IgD-negative memory B cell (primary cell): ENCODE data around the gene ASB15. TPM values are rescaled to one million over a fixed set of nuclear protein-coding genes. Genes with fewer than 3 reads are reported as not detected.
"Not testable (repeated sequence)": the region's sequence is repeated elsewhere in the genome, so short reads cannot be mapped to it uniquely, and the experiment has no call there.

Experiments
- H3K27ac Mint-ChIP-seq, 3 donors: one replicate each; pipeline ENCODE4 v1.8.0; 2020 to 2022; ENCODE audit warnings: mild to moderate bottlenecking in 3 of 3, mixed read lengths in 3 of 3, moderate library complexity in 1 of 3
- H3K27me3 Mint-ChIP-seq: one replicate; pipeline ENCODE4 v1.8.0; 2021; ENCODE audit warnings: mixed read lengths
- H3K36me3 Mint-ChIP-seq: one replicate; pipeline ENCODE4 v1.8.0; 2020; ENCODE audit warnings: mild to moderate bottlenecking, mixed read lengths
- H3K4me1 Mint-ChIP-seq, 3 donors: one replicate each; pipeline ENCODE4 v1.8.0; 2020 to 2022; ENCODE audit warnings: mixed read lengths in 3 of 3, mild to moderate bottlenecking in 1 of 3
- H3K4me3 Mint-ChIP-seq, 4 donors: one replicate each; pipeline ENCODE4 v1.8.0; 2020 to 2022; ENCODE audit warnings: mild to moderate bottlenecking in 4 of 4, mixed read lengths in 4 of 4, moderate library complexity in 3 of 4
- H3K9me3 Mint-ChIP-seq, 3 donors: one replicate each; pipeline ENCODE4 v1.8.0; 2020 to 2021; ENCODE audit warnings: mixed read lengths in 3 of 3, mild to moderate bottlenecking in 1 of 3
- polyA plus RNA-seq: library from polyadenylated mRNA; unstranded; fragments of 300-500 nt; fragmentation: Illumina TruSeq; gene quantifications from one replicate; pipeline ENCODE4 v1.2.3, GENCODE V29; 2021

The ASB15 gene
- polyA plus RNA-seq, result not detected

DNA sequence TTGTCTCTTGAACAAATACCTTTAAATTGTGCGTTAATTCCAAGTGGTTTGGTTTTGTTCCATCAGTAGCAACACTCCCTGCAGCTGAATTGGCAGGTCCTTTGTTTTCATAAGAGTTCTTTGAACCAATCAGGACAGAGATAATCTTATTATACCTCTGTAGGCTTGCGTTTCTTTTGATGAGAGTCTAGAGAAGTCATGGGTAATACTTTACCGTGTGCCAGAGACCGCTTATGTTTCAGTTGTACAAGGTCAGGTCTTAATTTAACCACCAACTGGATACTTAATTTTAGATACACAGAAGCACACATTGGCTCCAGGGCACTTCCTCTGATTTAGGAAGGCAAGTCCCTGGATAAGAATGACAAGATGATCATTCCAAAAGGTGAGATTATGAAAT lies at the start of gene ASB15:
Gene ASB15, plus strand, starts transcription at position 292 of the 400 bp plus-strand sequence. CDS start 12,682 bp downstream, outside the sequence.
- peaks cover 0 to 4% (median 0%) of the 10 kb centered on the region in 3 donors for H3K9me3 Mint-ChIP-seq
- H3K27me3 Mint-ChIP-seq, result peaks cover 3% of the 10 kb centered on the region
- H3K27ac Mint-ChIP-seq, result no peak within 1 kb of the TSS
- no peak within 1 kb of the TSS for H3K4me3 Mint-ChIP-seq
- H3K4me1 Mint-ChIP-seq, result no peaks in the 10 kb centered on the region
- no peaks in the 10 kb centered on the region for H3K36me3 Mint-ChIP-seq

DNA sequence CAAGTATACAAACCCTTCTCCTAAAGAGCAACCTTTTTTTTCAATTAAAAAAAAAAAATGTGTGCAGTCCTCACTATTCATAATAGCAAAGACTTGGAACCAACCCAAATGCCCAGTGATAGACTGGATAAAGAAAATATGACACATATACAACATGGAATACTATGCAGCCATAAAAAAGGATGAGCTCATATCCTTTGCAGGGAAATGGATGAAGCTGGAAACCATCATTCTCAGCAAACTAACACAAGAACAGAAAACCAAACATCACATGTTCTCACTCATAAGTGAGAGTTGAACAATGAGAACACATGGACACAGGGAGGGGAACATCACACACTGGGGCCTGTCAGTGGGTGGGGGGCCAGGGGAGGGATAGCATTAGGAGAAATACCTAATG lies 49.5 kb upstream of the ASB15 start:
- not testable (repeated sequence) for H3K27ac Mint-ChIP-seq, H3K9me3 Mint-ChIP-seq, H3K4me3 Mint-ChIP-seq, H3K27me3 Mint-ChIP-seq
- H3K36me3 Mint-ChIP-seq, result peaks cover 15% of the 10 kb centered on the region
- H3K4me1 Mint-ChIP-seq, result peaks cover 11 to 16% (median 13%) of the 10 kb centered on the region in 3 donors

DNA sequence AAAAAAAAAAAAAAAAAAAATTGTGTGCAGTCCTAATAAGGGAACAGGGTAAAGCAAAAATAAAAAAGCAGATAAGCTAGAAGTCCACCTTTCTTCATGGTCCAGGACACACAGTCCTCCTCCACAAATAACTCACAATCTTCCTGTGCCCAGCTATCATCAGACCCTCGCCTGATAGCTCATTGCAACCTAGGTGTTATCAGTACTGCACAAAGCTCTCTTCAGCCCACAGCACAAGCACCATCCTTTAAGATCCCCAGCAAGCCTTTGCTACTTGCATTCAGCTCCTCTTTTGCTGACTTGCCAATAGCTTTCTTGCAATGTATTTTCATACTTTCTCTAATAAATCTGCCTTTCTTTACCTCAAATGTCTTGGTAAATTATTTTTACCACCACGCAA lies 49.0 kb upstream of the ASB15 start:
- no peaks in the 10 kb centered on the region for H3K27me3 Mint-ChIP-seq
- H3K4me1 Mint-ChIP-seq, result peaks cover 11 to 12% (median 12%) of the 10 kb centered on the region in 3 donors
- H3K9me3 Mint-ChIP-seq, result no peaks in the 10 kb centered on the region
- peak overlapping the region in 1 of 3 donors; percentile 60 for H3K27ac Mint-ChIP-seq
- peaks cover 12% of the 10 kb centered on the region for H3K36me3 Mint-ChIP-seq
- peak overlapping the region in 1 of 4 donors; percentile 12 for H3K4me3 Mint-ChIP-seq

DNA sequence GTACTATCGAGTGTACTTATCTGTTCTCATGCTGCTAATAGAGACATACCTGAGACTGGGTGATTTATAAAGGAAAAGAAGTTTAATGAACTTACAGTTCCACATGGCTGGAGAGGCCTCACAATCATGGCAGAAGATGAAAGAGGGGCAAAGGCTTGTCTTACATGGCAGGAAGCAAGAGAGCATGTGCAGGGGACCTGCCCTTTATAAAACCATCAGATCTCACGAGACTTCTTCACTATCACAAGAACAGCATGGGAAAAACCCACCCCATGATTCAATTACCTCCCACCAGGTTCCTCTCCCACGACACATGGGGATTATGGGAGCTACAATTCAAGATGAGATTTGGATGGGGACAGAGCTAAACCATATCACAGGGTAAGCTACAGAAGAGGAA lies 48.5 kb upstream of the ASB15 start:
- peaks cover 11 to 13% (median 12%) of the 10 kb centered on the region in 3 donors for H3K4me1 Mint-ChIP-seq
- H3K4me3 Mint-ChIP-seq, result peak overlapping the region in 1 of 4 donors; percentile 12
- H3K27ac Mint-ChIP-seq, result peak overlapping the region in 1 of 3 donors; percentile 60
- H3K36me3 Mint-ChIP-seq, result peaks cover 12% of the 10 kb centered on the region
- no peaks in the 10 kb centered on the region for H3K9me3 Mint-ChIP-seq
- no peaks in the 10 kb centered on the region for H3K27me3 Mint-ChIP-seq

DNA sequence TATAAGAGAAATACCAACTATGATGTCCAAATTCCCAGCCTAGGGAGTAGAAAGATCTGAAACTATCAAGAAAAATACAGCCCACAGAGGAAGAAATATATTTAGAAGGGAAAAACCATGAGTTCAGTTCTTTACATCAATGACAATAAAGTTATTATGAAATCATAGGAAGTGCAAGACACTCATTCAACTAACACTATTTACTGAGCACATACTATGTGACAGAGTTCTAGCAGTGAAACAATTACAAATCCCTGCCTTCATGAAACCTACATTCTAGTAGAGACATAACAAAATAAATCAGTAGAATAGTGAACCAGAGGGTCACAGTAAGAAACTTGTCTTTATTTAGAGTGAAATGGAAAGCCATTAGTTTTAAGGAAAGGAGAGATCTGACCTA lies 46.1 kb upstream of the ASB15 start:
- Mint-ChIP-seq H3K27ac (no peak overlapping the region), H3K4me1 (peaks cover 6 to 16% (median 8%) of the 10 kb centered on the region in 3 donors), H3K4me3 (no peak overlapping the region), H3K9me3 (no peaks in the 10 kb centered on the region), H3K36me3 (peaks cover 12% of the 10 kb centered on the region), H3K27me3 (no peaks in the 10 kb centered on the region)

DNA sequence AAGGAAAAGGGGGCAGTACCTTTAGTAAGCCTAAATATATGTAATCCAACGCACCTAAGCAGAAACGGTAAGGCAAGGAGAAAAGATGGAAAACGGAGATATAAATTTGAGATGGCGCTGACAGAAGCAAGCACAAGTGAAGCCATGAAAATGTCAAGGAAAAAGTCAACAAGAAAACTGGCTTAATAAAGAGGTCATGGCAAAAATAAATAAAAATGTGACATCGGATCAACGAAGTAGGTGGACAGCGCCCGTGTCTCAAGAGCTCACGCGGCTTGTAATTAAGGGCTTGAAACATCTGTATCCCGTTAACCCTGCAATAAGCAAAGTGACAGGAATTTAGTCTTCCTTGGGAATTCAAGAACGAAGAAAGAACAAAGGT lies 44.6 kb upstream of the ASB15 start:
- Mint-ChIP-seq H3K27ac (no peak overlapping the region), H3K4me3 (no peak overlapping the region), H3K9me3 (no peaks in the 10 kb centered on the region), H3K36me3 (peaks cover 9% of the 10 kb centered on the region), H3K4me1 (peaks cover 6 to 14% (median 8%) of the 10 kb centered on the region in 3 donors), H3K27me3 (no peaks in the 10 kb centered on the region)

DNA sequence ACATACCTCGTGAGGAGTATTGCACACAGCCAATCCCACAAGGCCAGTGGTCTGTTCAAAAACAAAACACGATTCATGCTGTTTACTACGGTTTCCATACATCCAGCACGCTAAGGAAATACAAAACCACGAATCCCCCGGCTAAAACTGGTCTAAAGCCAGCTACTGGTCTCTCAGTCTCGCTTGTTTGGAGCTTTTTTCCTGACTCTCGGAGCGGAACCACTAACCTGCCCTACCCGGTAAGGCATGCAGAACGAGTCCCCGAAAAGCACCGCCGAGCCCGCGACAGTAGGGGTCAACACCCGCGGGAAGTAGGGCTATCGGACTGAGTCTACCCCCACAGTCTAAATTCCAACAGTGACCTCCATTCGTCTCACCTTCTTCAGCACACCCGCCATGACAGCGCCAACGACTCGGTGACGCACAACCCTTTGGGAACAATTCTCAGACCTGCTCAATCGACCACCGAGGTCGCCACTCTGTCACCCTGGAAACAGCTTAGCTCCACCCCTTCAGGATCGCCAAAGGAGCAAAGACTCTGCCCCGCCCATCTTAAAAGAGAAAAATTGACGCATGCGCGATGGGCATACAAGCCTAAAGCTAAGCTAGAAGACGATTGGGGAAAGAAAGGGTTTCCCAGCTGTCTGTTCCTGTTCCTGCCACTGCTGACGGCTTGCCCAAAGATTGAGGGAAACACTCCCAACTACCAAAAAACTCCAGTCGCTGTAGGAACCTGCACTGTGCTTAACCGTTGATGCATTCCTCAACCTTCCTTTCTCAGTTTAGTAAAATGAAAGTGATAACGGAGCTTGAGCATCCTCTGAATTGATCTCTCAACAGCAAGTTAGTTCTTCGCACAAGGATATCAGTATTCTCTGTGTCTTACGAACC lies 44.0 kb upstream of the ASB15 start, which contains the start of gene NDUFA5:
Gene NDUFA5, minus strand, starts transcription at position 421 of the 891 bp plus-strand sequence. Its CDS starts 23 bp downstream, at position 398.
- Mint-ChIP-seq H3K27me3 (no peaks in the 10 kb centered on the region), H3K36me3 (peaks cover 7% of the 10 kb centered on the region), H3K4me1 (peaks cover 6 to 14% (median 7%) of the 10 kb centered on the region in 3 donors), H3K4me3 (no peak within 1 kb of the TSS), H3K27ac (no peak within 1 kb of the TSS), H3K9me3 (no peaks in the 10 kb centered on the region)

DNA sequence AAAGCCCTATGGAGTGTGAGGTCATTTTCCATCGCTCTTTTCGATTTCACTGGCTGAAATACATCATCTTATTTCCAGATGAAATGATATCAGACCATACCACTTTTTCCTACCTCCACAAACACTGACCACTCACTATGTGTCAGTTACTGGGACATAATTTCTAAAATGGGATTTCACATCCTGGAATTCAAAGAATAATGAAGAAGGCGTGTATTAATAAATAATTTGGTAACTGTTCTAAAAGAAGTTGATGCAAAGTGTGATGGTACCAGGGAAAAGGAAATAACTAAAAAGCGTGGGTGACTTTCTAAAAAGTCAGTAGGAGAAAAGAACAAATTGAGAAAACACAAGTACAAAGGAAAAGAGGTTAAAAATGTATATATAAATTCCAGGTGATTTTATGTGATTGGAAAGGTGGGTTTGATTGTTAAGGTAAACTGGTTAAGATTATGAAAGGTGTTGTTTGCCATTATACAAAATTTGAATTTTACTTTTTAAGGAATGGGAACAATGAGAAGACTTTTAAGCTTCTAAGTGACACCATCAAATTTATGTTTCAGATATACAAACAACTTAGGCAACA lies 43.2 kb upstream of the ASB15 start:
- no peak overlapping the region for H3K27ac Mint-ChIP-seq
- no peaks in the 10 kb centered on the region for H3K27me3 Mint-ChIP-seq
- no peaks in the 10 kb centered on the region for H3K9me3 Mint-ChIP-seq
- no peak overlapping the region for H3K4me3 Mint-ChIP-seq
- H3K36me3 Mint-ChIP-seq, result peaks cover under 1% of the 10 kb centered on the region
- peaks cover 0 to 8% (median 4%) of the 10 kb centered on the region in 3 donors for H3K4me1 Mint-ChIP-seq

DNA sequence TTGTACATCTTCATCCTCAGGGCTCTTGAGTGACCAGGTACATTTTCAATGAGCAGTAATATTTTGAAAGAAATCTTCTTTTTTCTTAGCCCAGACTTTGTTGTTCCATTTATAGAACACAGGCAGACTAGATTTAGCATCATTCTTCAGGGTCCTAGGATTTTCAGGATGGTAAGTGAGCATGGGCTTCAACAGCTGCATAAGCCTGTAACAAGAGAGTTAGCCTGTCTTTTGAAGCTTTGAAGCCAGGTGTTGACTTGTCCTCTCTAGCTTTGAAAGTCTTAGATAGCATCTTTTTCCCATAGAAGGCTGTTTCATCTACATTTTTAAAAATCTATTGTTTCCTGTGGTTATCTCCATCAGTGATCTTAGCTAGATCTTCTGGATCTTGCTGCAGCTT lies 39.5 kb upstream of the ASB15 start:
- Mint-ChIP-seq H3K27ac (no peak overlapping the region), H3K36me3 (no peaks in the 10 kb centered on the region)

DNA sequence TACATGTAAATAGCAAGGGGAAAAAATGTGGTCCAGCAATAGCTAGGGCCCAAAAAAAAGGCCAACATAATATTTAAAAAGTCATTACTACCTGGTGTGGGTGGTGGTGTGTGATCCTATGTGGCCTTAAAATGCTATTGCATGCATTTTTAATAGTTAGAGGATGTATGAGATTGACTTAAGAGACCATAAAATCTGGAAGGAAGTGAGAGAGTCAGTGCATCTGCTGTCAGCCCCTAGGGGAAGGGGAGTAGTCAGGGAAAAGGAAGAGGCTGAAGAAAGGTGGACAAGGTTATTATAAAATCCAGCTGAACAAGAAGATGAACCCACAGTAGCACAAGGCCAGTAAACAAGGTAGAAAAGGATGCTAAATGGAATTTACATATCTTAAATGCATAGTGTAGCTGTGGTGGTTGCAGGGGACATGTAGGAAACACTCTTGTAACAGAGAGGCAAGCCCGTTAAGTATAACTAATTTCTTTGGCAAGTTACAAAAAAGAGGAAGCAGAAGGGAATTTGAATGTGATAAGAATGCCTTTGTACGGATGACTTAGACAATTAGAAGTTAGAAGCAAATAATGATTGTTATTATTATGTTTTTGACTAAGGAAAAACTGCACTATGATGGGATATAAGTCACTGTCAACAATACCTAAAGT lies 32.1 kb upstream of the ASB15 start:
- peaks cover 0 to 6% (median 5%) of the 10 kb centered on the region in 3 donors for H3K4me1 Mint-ChIP-seq
- H3K27me3 Mint-ChIP-seq, result no peaks in the 10 kb centered on the region
- H3K4me3 Mint-ChIP-seq, result no peak overlapping the region
- peak overlapping the region in 2 of 3 donors; percentile 7 to 41 for H3K27ac Mint-ChIP-seq
- peaks cover 0 to 2% (median 0%) of the 10 kb centered on the region in 3 donors for H3K9me3 Mint-ChIP-seq
- H3K36me3 Mint-ChIP-seq, result no peaks in the 10 kb centered on the region

More for the DNA sequence above, 39.5 kb upstream of the ASB15 start:
- H3K4me3 Mint-ChIP-seq, result no peak overlapping the region
- peaks cover 0 to 4% (median 1%) of the 10 kb centered on the region in 3 donors for H3K4me1 Mint-ChIP-seq
- H3K27me3 Mint-ChIP-seq, result no peaks in the 10 kb centered on the region
- H3K9me3 Mint-ChIP-seq, result no peaks in the 10 kb centered on the region

DNA sequence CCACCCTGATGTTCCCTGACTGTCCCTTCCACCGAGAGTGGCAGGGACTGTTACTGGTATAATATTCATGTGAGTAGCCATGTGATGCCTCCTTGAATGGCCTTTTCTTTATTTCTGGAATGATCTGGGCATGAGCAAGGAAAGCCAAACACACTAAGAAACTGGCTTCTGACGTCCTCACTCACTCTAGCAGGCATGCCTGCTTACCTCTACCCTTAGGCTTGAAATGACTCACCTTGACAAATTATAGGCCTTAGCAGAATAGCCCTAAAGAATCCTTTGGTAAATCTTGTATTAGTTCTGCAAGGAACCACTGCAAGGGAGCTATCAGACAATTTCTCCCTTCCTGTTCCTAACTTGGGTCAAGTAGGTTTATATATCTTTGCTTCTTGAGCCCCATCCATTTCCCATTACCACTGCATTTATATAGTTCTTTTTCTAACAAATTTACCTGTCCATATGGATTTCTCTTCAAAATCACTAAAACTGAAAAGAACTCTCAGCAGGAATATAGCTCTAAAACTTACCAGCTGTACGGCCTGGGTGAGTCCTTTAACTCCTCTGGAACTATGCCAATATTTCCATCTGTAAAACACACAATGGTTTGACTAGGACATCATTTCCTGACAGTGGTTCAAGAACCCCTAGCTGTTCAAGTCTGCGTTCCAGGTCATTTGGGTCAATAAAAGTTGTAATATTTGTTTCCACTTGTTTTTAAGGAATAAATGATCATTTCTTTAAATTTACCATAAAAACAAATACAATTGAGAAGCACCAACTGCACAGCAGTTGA lies 31.0 kb upstream of the ASB15 start:
- H3K36me3 Mint-ChIP-seq, result no peaks in the 10 kb centered on the region
- no peak overlapping the region for H3K4me3 Mint-ChIP-seq
- H3K4me1 Mint-ChIP-seq, result peaks cover 0 to 6% (median 5%) of the 10 kb centered on the region in 3 donors
- no peak overlapping the region for H3K27ac Mint-ChIP-seq
- peaks cover 0 to 2% (median 0%) of the 10 kb centered on the region in 3 donors for H3K9me3 Mint-ChIP-seq
- H3K27me3 Mint-ChIP-seq, result no peaks in the 10 kb centered on the region

DNA sequence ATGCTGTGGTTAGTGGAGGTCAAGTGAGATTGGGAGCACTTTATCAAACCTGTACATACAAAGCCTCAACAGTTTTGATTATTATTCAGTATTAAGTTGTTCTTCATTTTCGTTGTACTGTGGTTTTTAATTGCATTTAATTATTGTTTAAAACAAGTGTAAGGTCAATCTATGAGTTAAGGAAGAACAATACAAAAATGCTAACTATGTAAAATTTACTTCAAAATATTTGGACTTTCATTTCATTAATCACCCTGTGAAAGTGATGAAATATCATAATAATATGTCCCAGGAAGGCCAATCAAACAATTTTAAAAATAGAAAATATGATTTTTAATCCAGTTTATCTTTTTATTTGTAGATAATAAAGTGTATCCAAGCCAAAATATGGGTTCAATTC lies 30.4 kb upstream of the ASB15 start:
- Mint-ChIP-seq H3K9me3 (peaks cover 0 to 2% (median 0%) of the 10 kb centered on the region in 3 donors), H3K27me3 (no peaks in the 10 kb centered on the region), H3K4me3 (no peak overlapping the region), H3K27ac (no peak overlapping the region), H3K36me3 (no peaks in the 10 kb centered on the region), H3K4me1 (peaks cover 0 to 6% (median 5%) of the 10 kb centered on the region in 3 donors)

DNA sequence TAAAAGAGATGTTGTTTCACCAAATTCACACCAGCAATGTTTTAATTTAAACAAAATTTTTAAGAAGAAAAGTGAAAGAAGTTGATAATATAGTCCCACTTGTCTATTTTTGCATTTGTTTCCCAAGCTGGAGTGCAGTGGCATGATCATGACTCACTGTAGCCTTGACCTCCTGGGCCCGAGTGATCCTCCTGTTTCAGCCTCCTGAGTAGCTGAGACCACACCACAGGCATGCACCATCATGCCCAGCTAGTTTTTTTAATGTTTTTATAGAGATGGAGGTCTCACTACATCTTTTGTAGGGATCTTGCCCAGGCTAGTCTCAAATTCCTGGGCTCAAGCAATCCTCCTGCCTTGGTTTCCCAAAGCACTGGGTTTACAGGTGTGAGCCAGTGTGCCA lies 29.9 kb upstream of the ASB15 start:
- no peak overlapping the region for H3K27ac Mint-ChIP-seq
- no peaks in the 10 kb centered on the region for H3K36me3 Mint-ChIP-seq
- no peaks in the 10 kb centered on the region for H3K27me3 Mint-ChIP-seq
- H3K9me3 Mint-ChIP-seq, result peaks cover 0 to 2% (median 0%) of the 10 kb centered on the region in 3 donors
- H3K4me1 Mint-ChIP-seq, result peaks cover 0 to 6% (median 5%) of the 10 kb centered on the region in 3 donors
- H3K4me3 Mint-ChIP-seq, result no peak overlapping the region

DNA sequence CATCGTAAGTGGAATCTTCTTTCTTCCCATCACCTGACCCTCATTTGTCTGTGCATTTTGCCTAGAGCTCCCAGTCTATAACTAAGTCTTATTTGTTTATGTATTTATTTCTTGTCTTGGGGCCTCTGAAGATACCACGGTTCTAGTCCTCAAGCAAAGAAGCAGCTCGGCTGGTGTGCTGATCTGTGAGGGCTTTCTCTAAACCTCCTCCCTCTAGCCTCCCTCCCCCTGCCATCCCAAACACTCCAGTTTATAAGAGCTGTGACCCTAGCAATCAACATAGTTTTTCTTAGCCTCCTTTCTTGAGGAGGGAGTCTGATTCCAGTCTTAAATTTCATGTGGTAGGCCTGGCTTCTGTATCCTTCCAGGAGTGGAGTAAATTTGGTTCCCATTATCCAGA lies 28.3 kb upstream of the ASB15 start:
- no peaks in the 10 kb centered on the region for H3K36me3 Mint-ChIP-seq
- H3K4me1 Mint-ChIP-seq, result peaks cover 0 to 6% (median 5%) of the 10 kb centered on the region in 3 donors
- no peak overlapping the region for H3K27ac Mint-ChIP-seq
- no peaks in the 10 kb centered on the region for H3K27me3 Mint-ChIP-seq
- H3K9me3 Mint-ChIP-seq, result peaks cover 0 to 2% (median 0%) of the 10 kb centered on the region in 3 donors
- no peak overlapping the region for H3K4me3 Mint-ChIP-seq
